ENCODE results near the gene TBC1D22A. TPM values are rescaled to one million over a fixed set of nuclear protein-coding genes. Genes with fewer than 3 reads are reported as not detected.

TBC1D22A gene
- total RNA-seq, 4 donors from 2014 or later, result 15.6 to 21.7 (median 20.5) TPM

DNA sequence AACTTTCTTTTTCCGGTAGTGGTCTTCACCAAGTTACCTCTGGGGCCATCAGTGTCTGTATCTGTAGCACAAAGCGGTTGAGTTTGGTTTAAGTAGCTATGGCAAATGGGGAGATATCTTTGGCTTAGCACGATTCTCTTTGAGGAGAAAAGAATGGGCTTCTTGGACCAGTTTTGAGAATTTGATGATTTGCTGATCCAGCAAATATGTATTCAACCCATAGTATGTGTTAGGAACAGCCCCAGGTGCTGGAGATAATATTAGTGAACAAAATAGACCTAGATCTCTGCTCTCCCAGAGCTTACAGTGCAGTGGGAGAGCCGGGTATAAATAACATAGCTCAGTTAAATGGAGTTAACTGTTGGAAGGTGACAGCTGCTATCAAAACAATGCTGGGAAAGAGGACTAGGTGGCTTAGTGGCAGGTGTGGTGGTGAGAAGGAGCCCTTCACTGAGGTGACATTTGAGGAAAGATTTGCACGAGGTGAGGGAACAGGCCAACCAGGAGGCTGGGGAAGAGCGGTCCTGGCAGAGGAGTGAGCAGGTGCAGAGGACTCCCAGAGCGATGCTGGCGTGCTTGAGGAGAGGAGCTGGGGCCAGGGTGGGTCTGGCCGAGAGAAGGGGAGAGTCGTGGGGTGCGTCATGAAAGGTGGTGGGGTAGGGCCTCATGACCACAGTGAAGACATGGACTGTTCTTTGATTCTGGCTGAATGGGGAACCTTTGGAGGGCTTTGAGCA, 5.0 kb downstream of the TBC1D22A start:
- no peak for TF ChIP-seq POLR2A (IDR thresholded peaks at IDR 0.05)
- TF ChIP-seq, protein P1, sequence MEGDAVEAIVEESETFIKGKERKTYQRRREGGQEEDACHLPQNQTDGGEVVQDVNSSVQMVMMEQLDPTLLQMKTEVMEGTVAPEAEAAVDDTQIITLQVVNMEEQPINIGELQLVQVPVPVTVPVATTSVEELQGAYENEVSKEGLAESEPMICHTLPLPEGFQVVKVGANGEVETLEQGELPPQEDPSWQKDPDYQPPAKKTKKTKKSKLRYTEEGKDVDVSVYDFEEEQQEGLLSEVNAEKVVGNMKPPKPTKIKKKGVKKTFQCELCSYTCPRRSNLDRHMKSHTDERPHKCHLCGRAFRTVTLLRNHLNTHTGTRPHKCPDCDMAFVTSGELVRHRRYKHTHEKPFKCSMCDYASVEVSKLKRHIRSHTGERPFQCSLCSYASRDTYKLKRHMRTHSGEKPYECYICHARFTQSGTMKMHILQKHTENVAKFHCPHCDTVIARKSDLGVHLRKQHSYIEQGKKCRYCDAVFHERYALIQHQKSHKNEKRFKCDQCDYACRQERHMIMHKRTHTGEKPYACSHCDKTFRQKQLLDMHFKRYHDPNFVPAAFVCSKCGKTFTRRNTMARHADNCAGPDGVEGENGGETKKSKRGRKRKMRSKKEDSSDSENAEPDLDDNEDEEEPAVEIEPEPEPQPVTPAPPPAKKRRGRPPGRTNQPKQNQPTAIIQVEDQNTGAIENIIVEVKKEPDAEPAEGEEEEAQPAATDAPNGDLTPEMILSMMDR (IDR thresholded peaks at IDR 0.05), result no peak
- intact Hi-C loops (cut with DNase I), result no loop called here
- H3K27ac ChIP-seq, result peak overlapping the region in 1 of 4 donors; percentile 28

DNA sequence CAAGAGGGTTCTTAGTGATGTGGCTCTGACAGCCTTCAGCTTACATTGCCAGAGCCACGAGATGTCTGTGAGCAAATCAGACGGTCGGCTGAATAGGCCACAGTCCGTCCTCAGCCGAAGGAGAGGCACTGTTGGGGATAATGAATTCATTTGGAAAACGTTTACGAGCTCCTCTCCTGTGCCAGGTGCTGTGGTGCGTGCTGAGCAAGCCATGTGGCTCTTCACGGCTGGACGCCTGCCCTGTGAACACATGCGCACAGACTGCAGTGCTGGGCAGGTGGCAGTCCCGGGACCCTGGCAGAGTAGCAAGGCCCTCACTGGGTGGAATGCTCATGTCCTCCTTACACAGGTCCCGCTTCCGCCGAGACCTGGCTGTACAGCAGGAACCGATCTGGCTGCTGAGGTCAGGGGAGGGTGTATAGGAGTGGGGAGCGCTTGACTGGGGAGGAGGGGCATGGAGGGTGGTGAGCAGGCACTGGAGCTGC, 6.8 kb downstream of the TBC1D22A start:
- TF ChIP-seq, protein P1 (IDR thresholded peaks at IDR 0.05), result no peak
- TF ChIP-seq POLR2A (IDR thresholded peaks at IDR 0.05), result no peak
- WGBS, 2 donors, result 74 to 88% methylated on average over 11 to 15 of the region's 17 CpGs
- no peaks in the 10 kb centered on the region for H3K9me3 ChIP-seq
- H3K27ac ChIP-seq, result peak overlapping the region in 2 of 4 donors; percentile 72 to 83
- no peak for DNase-seq
- intact Hi-C loops (cut with DNase I), result no loop called here
- peaks cover 0 to 9% (median 0%) of the 10 kb centered on the region in 3 donors for H3K36me3 ChIP-seq
- H3K4me3 ChIP-seq, result no peak overlapping the region
- peaks cover 14 to 74% (median 30%) of the 10 kb centered on the region in 3 donors for H3K4me1 ChIP-seq
- no peaks in the 10 kb centered on the region for H3K27me3 ChIP-seq

More for the DNA sequence above, 5.0 kb downstream of the TBC1D22A start:
- Histone ChIP-seq H3K4me3 (no peak overlapping the region), H3K4me1 (peaks cover 10 to 74% (median 26%) of the 10 kb centered on the region in 3 donors), H3K36me3 (peaks cover 0 to 9% (median 0%) of the 10 kb centered on the region in 3 donors), H3K27me3 (no peaks in the 10 kb centered on the region), H3K9me3 (no peaks in the 10 kb centered on the region)
- no peak for DNase-seq
- WGBS, 2 donors, result 88 to 92% methylated on average over 11 of the region's 11 CpGs

DNA sequence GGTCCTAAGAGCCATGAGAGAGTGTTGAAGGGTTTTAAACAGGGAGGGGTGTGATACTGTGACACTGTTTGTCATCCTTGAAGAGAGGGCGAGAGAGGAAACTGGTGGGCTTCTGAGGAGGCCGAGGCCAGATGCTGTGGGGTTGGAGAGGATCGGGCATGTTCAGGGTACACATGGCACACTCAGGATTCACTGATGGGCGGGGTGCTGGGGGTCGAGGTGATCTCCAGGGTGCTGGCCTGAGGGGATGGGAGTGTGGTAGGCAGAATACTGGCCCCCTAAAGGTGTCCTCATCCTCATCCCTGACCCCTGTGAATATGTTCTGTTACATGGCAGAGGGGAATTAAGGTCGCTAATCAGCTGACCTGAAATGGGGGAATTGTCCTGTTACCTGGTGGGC, 7.3 kb downstream of the TBC1D22A start:
- H3K9me3 ChIP-seq, result no peaks in the 10 kb centered on the region
- no peaks in the 10 kb centered on the region for H3K27me3 ChIP-seq
- WGBS, 2 donors, result 78 to 98% methylated on average over 4 to 5 of the region's 6 CpGs
- peaks cover 18 to 74% (median 31%) of the 10 kb centered on the region in 3 donors for H3K4me1 ChIP-seq
- H3K27ac ChIP-seq, result peak overlapping the region; percentile 28 to 83 (median 58)
- no peak for TF ChIP-seq POLR2A (IDR thresholded peaks at IDR 0.05)
- TF ChIP-seq, protein P1 (IDR thresholded peaks at IDR 0.05), result no peak
- no peak for DNase-seq
- intact Hi-C loops (cut with DNase I), result no loop called here
- H3K36me3 ChIP-seq, result peaks cover 0 to 9% (median 0%) of the 10 kb centered on the region in 3 donors
- no peak overlapping the region for H3K4me3 ChIP-seq

DNA sequence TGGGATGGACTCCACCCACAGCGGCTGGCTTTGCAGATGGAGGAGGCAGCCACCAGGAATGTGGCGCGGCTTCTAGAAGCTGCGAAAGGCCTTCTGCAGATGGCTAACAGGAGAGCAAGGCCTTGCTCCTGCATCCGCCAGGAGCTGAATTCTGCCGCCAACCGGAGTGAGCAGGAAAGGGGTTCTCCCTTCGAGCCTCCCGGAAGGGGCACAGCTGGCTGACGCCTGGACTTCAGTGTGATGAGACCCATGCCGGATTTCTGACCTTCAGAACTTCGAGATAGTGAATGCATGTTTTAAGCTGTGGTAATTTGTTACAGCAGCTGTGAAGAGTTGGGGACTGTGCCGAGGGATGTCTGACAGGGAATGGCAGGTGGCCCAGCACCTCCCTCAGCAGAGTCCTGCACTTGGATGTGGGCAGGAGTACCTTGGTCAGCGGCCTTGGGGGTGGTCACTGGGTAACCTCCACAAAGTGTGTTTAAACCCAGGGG, 7.7 kb downstream of the TBC1D22A start:
- WGBS, 2 donors, result 59 to 67% methylated on average over 3 to 9 of the region's 14 CpGs
- H3K36me3 ChIP-seq, result peaks cover 0 to 9% (median 0%) of the 10 kb centered on the region in 3 donors
- intact Hi-C loops (cut with DNase I), result no loop called here

More for the DNA sequence above, 7.7 kb downstream of the TBC1D22A start:
- Histone ChIP-seq H3K9me3 (no peaks in the 10 kb centered on the region), H3K27ac (peak overlapping the region; percentile 28 to 83 (median 58)), H3K27me3 (no peaks in the 10 kb centered on the region), H3K4me3 (no peak overlapping the region), H3K4me1 (peaks cover 23 to 74% (median 34%) of the 10 kb centered on the region in 3 donors)
- TF ChIP-seq, protein P1 (IDR thresholded peaks at IDR 0.05), result no peak
- TF ChIP-seq POLR2A (IDR thresholded peaks at IDR 0.05), result no peak
- DNase-seq, result no peak
